IMR-90 (cell line): ENCODE data around the gene PRKRA. TPM values are rescaled to one million over a fixed set of nuclear protein-coding genes. Genes with fewer than 3 reads are reported as not detected.

Experiments used
- ATAC-seq: fragments of 200-7000 bp; cut with Tn5 transposase; 2 replicates; pipeline ENCODE4 v1.9.1; 2020; ENCODE audit warnings: low read depth, mild to moderate bottlenecking, moderate library complexity
- BruUV-seq: library from RNA; stranded (reverse); fragments of 400-500 nt; replicated peaks from 2 replicates; lab custom pipeline; 2021; lab: Mats Ljungman, UMichigan
- CTCF ChIA-PET: fragments of 300-600 bp; formaldehyde crosslinking; extraction: SDS; loops from one replicate; lab custom pipeline; 2021; ENCODE audit warnings: antibody characterized with exemption; lab: Yijun Ruan, JAX
- POLR2A ChIA-PET: fragments of 300-600 bp; sonication (Branson Sonifier 250); formaldehyde crosslinking; loops from one replicate; lab custom pipeline; 2022; ENCODE audit warnings: antibody characterized with exemption; ENCODE audit not compliant: unreplicated experiment; lab: Charles Lee
- DNase-seq: peaks from one replicate; pipeline ENCODE4 v3.0.0; 2013
- H2AFZ ChIP-seq: replicated peaks from 2 replicates; pipeline ENCODE3; 2013; ENCODE audit warnings: low read length, mild to moderate bottlenecking; ENCODE audit not compliant: poor library complexity
- H2AK5ac ChIP-seq: 2 replicates; pipeline ENCODE4 v1.6.1; 2013; ENCODE audit warnings: low read depth, low read length, inconsistent platforms
- H2AK9ac ChIP-seq: replicated peaks from 2 replicates; pipeline ENCODE3; 2013; ENCODE audit warnings: mild to moderate bottlenecking, low read depth, low read length, moderate library complexity; ENCODE audit not compliant: poor library complexity
- H2BK120ac ChIP-seq: 2 replicates; pipeline ENCODE4 v1.6.1; 2013; ENCODE audit warnings: low read depth, low read length, inconsistent platforms
- H2BK15ac ChIP-seq: 3 replicates; pipeline ENCODE4 v1.6.1; 2013; ENCODE audit warnings: low read depth, low read length, inconsistent platforms
- H2BK20ac ChIP-seq: 2 replicates; pipeline ENCODE4 v1.6.1; 2013; ENCODE audit warnings: low read depth, mild to moderate bottlenecking, inconsistent platforms, low read length, moderate library complexity
- H2BK5ac ChIP-seq: 2 replicates; pipeline ENCODE4 v1.6.1; 2013; ENCODE audit warnings: mild to moderate bottlenecking, low read depth, low read length, inconsistent platforms; ENCODE audit not compliant: poor library complexity, severe bottlenecking
- H3K14ac ChIP-seq: replicated peaks from 2 replicates; pipeline ENCODE4 v1.6.1; 2013; ENCODE audit warnings: low read depth, low read length, inconsistent platforms
- H3K18ac ChIP-seq: 2 replicates; pipeline ENCODE4 v1.6.1; 2013; ENCODE audit warnings: low read depth, low read length, control low read depth
- H3K23ac ChIP-seq: 2 replicates; pipeline ENCODE4 v1.6.1; 2013; ENCODE audit warnings: low read depth, low read length, inconsistent platforms
- H3K27ac ChIP-seq: 2 replicates; pipeline ENCODE4 v1.5.1; 2013; ENCODE audit warnings: mild to moderate bottlenecking, control low read depth, low read length; ENCODE audit not compliant: insufficient read depth
- H3K27me3 ChIP-seq: 2 replicates; pipeline ENCODE4 v1.6.1; 2013; ENCODE audit warnings: low read length; ENCODE audit not compliant: control insufficient read depth, insufficient read depth
- H3K36me3 ChIP-seq: 2 replicates; pipeline ENCODE4 v1.6.1; 2013; ENCODE audit warnings: low read length, mixed read lengths; ENCODE audit not compliant: control insufficient read depth, insufficient read depth
- H3K4ac ChIP-seq: 2 replicates; pipeline ENCODE4 v1.6.1; 2013; ENCODE audit warnings: low read depth, low read length, inconsistent platforms
- H3K4me1 ChIP-seq: 2 replicates; pipeline ENCODE4 v1.6.1; 2013; ENCODE audit warnings: low read length, mixed read lengths; ENCODE audit not compliant: control insufficient read depth, insufficient read depth
- H3K4me2 ChIP-seq: 2 replicates; pipeline ENCODE4 v1.6.1; 2013; ENCODE audit warnings: low read depth, mild to moderate bottlenecking, control low read depth, low read length, moderate library complexity
- H3K4me3 ChIP-seq: 2 replicates; pipeline ENCODE4 v1.5.1; 2013; ENCODE audit warnings: low read depth, mild to moderate bottlenecking, control low read depth, low read length, moderate library complexity; ENCODE audit not compliant: insufficient read depth
- H3K56ac ChIP-seq: 2 replicates; pipeline ENCODE4 v1.6.1; 2013; ENCODE audit warnings: low read length, inconsistent platforms; ENCODE audit not compliant: insufficient read depth; ENCODE audit errors: extremely low read depth
- H3K79me1 ChIP-seq, 2 experiments: 2 replicates each; pipeline ENCODE4 v1.6.1; 2013; ENCODE audit warnings: low read length in 2 of 2, inconsistent platforms in 1 of 2, low read depth in 1 of 2
- H3K9ac ChIP-seq: 2 replicates; pipeline ENCODE4 v1.6.1; 2013; ENCODE audit warnings: low read depth, low read length, control low read depth
- H3K9me1 ChIP-seq: 2 replicates; pipeline ENCODE4 v1.6.1; 2013; ENCODE audit warnings: low read length, inconsistent platforms; ENCODE audit not compliant: insufficient read depth
- H3K9me3 ChIP-seq: 2 replicates; pipeline ENCODE4 v1.6.1; 2013; ENCODE audit warnings: low read length; ENCODE audit not compliant: control insufficient read depth, insufficient read depth
- H4K20me1 ChIP-seq: 2 replicates; pipeline ENCODE4 v1.6.1; 2013; ENCODE audit warnings: low read length, inconsistent platforms; ENCODE audit not compliant: insufficient read depth
- H4K5ac ChIP-seq: 2 replicates; pipeline ENCODE4 v1.6.1; 2013; ENCODE audit warnings: mild to moderate bottlenecking, low read depth, low read length, control low read depth
- H4K8ac ChIP-seq, 2 experiments: 2 replicates each; pipeline ENCODE4 v1.6.1; 2013; ENCODE audit warnings: low read depth in 2 of 2, low read length in 2 of 2, control low read depth in 1 of 2, inconsistent platforms in 1 of 2
- H4K91ac ChIP-seq: 2 replicates; pipeline ENCODE4 v1.6.1; 2013; ENCODE audit warnings: low read depth, low read length, inconsistent platforms; ENCODE audit not compliant: insufficient read depth
- BHLHE40 ChIP-seq: fragments of 150-350 bp; IDR thresholded peaks from 2 replicates; pipeline ENCODE4 v1.6.1; 2016; ENCODE audit warnings: mild to moderate bottlenecking, low read depth, low read length
- CEBPB ChIP-seq: IDR thresholded peaks from 2 replicates; pipeline ENCODE4 v1.6.1; 2012; ENCODE audit warnings: low read depth, low read length, improper control_type of control experiment
- CHD1 ChIP-seq: IDR thresholded peaks from 2 replicates; pipeline ENCODE4 v1.6.1; 2012; ENCODE audit warnings: low read depth, low read length, improper control_type of control experiment
- MAFK ChIP-seq: IDR thresholded peaks from 2 replicates; pipeline ENCODE4 v1.6.1; 2012; ENCODE audit warnings: low read depth, low read length, improper control_type of control experiment
- POLR2A ChIP-seq: IDR thresholded peaks from 2 replicates; pipeline ENCODE4 v1.6.1; 2012; ENCODE audit warnings: mild to moderate bottlenecking, low read depth, low read length
- RAD21 ChIP-seq: IDR thresholded peaks from 2 replicates; pipeline ENCODE4 v1.6.1; 2012; ENCODE audit warnings: low read length, improper control_type of control experiment
- RCOR1 ChIP-seq: IDR thresholded peaks from 2 replicates; pipeline ENCODE4 v1.6.1; 2012; ENCODE audit warnings: mild to moderate bottlenecking, low read length, improper control_type of control experiment; ENCODE audit not compliant: insufficient replicate concordance
- RFX5 ChIP-seq: IDR thresholded peaks from 2 replicates; pipeline ENCODE4 v1.8.0; 2012; ENCODE audit warnings: low read depth, mild to moderate bottlenecking, low read length, moderate library complexity
- WGBS, 2 experiments: methylation state at CpG; one replicate each; pipeline versions ENCODE4 v1.1.5 to v1.1.7; 2013; ENCODE audit warnings: missing lambda C conversion rate in 2 of 2; ENCODE audit not compliant: insufficient read length in 1 of 2; ENCODE audit errors: extremely low coverage in 2 of 2; 5-methylcytosine and 5-hydroxymethylcytosine counted together
- dilution Hi-C: fragments of 300-500 bp; cut with HindIII; formaldehyde crosslinking; loops from one replicate; pipeline ENCODE4 v1.14.3; 2018; ENCODE audit warnings: low sequenced_read_pairs; ENCODE audit not compliant: unreplicated experiment
- in situ Hi-C: fragments of 300-500 bp; cut with MboI; formaldehyde crosslinking; loops from 3 replicates; pipeline ENCODE4 v1.14.3; 2019; ENCODE audit warnings: low sequenced_read_pairs, inconsistent platforms, mixed read lengths
- intact Hi-C: fragments of 100-400 bp; cut with micrococcal nuclease; formaldehyde crosslinking; loops from 2 replicates; pipeline ENCODE4 v1.10.0; 2022
- polyA plus RNA-seq, 3 experiments: library from polyadenylated mRNA; depleted of rRNA; stranded (reverse); fragments of >200 nt; gene quantifications; 2 replicates each; pipeline ENCODE4 v1.2.3, GENCODE V29; 2012; ENCODE audit warnings: low replicate concordance in 1 of 3
- total RNA-seq: library from RNA; depleted of rRNA; stranded (reverse); fragments of >200 nt; gene quantifications from 2 replicates; pipeline ENCODE4 v1.2.3, GENCODE V29; 2012
- TF ChIP-seq, protein P1 (sequence below): fragments of 150-350 bp; IDR thresholded peaks from 2 replicates; pipeline ENCODE4 v1.6.1; 2016; ENCODE audit warnings: low read depth, mild to moderate bottlenecking, low read length, moderate library complexity, borderline replicate concordance

PRKRA gene
- total and polyA plus RNA-seq, 2 of the 4 experiments (the other 2 are of a cell fraction) = 39.5 to 53.6 TPM

DNA sequence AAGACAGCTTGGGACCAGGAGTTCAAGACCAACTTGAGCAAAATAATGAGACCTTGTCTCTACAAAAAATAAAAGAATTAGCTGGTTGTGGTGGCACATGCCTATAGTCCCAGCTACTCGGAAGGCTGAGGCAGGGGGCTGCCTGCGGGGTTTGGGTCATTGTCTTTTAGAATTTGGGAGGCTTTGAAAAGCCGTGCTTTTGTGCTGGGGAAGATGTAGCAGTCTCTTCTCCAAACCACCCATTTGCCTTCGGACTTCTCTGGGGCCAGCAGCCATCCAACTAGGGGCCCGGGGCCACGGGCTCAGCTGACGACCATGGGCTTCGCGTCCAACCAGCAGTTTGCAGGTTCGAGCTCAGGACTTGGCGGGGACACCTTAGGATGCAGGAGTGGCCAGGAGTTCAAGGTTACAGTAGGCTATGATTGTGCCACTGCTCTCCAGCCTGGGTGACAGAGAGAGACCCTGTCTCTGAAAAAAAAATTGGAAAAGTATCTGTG is 6.5 kb upstream of the PRKRA start:
- H3K4me1 ChIP-seq = no peaks in the 10 kb centered on the region
- in situ Hi-C loops (no loop called here), dilution Hi-C loops (no loop called here), intact Hi-C loops (no loop called here)
- no peak overlapping the region for H2AFZ ChIP-seq
- H3K23ac ChIP-seq = no peak overlapping the region
- ChIA-PET CTCF (no interaction called here), POLR2A (no interaction called here)
- no peak overlapping the region for H3K14ac ChIP-seq
- WGBS, 2 experiments = no CpG with 5 or more reads among the region's 11 CpGs
- H4K8ac ChIP-seq = no peak overlapping the region
- H3K18ac ChIP-seq = no peak overlapping the region
- H2BK15ac ChIP-seq = no peak overlapping the region
- no peaks in the 10 kb centered on the region for H4K20me1 ChIP-seq
- no peaks in the 10 kb centered on the region for H3K36me3 ChIP-seq
- BruUV-seq = no TSS peak
- no peak overlapping the region for H2BK120ac ChIP-seq
- H2BK5ac ChIP-seq = no peak overlapping the region
- no peaks in the 10 kb centered on the region for H3K27me3 ChIP-seq
- TF ChIP-seq CEBPB (no peak), POLR2A (no peak), CHD1 (no peak), RFX5 (no peak), BHLHE40 (no peak), RCOR1 (no peak), MAFK (no peak), RAD21 (no peak)
- TF ChIP-seq, protein P1, sequence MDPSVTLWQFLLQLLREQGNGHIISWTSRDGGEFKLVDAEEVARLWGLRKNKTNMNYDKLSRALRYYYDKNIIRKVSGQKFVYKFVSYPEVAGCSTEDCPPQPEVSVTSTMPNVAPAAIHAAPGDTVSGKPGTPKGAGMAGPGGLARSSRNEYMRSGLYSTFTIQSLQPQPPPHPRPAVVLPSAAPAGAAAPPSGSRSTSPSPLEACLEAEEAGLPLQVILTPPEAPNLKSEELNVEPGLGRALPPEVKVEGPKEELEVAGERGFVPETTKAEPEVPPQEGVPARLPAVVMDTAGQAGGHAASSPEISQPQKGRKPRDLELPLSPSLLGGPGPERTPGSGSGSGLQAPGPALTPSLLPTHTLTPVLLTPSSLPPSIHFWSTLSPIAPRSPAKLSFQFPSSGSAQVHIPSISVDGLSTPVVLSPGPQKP = no peak
- H3K9ac ChIP-seq = no peak overlapping the region
- H3K79me1 ChIP-seq = no peaks in the 10 kb centered on the region
- H3K9me1 ChIP-seq = no peaks in the 10 kb centered on the region
- no peak for DNase-seq
- H3K56ac ChIP-seq = no peak overlapping the region
- H3K4me2 ChIP-seq = no peak overlapping the region
- H2AK5ac ChIP-seq = no peak overlapping the region
- H3K27ac ChIP-seq = no peak overlapping the region
- H2AK9ac ChIP-seq = no peak overlapping the region
- no peak overlapping the region for H4K5ac ChIP-seq
- H4K91ac ChIP-seq = no peak overlapping the region
- H2BK20ac ChIP-seq = no peak overlapping the region
- no peak overlapping the region for H3K4me3 ChIP-seq
- no peak for ATAC-seq
- no peaks in the 10 kb centered on the region for H3K9me3 ChIP-seq
- no peak overlapping the region for H3K4ac ChIP-seq
